DOHH2 (cell line): ENCODE data around the gene ZFAND2A.

Experiments used
- CTCF ChIP-seq: fragments of 200-600 bp; sonication (generic); IDR thresholded peaks from one replicate; pipeline ENCODE4 v1.5.1; 2014; ENCODE audit warnings: antibody characterized with exemption, mild to moderate bottlenecking, low read depth, low read length; ENCODE audit not compliant: poor library complexity, severe bottlenecking
- EZH2phosphoT487 ChIP-seq: fragments of 200-600 bp; sonication (generic); IDR thresholded peaks from 2 replicates; pipeline ENCODE4 v1.6.1; 2017; ENCODE audit warnings: borderline replicate concordance, mild to moderate bottlenecking, antibody characterized with exemption, low read length, moderate library complexity, mixed read lengths

GRCh38 chr7:1192171-1192676, 32.2 kb upstream of the ZFAND2A start:
- TF ChIP-seq CTCF (peak; percentile 10), EZH2phosphoT487 (no peak)
